Panc1 (cell line): Measurements from ENCODE around the gene CLDN7. TPM values are rescaled to one million over a fixed set of nuclear protein-coding genes. Genes with fewer than 3 reads are reported as not detected.

Source experiments
- ATAC-seq: fragments of 200-7000 bp; cut with Tn5 transposase; 2 replicates; pipeline ENCODE4 v1.9.1; 2020; ENCODE audit warnings: mild to moderate bottlenecking, moderate library complexity
- Bru-seq: library from RNA; stranded (reverse); fragments of 400-500 nt; gene quantifications from one replicate; lab custom pipeline; 2021; lab: Mats Ljungman, UMichigan
- BruChase-seq, 2 experiments: library from RNA; stranded (reverse); fragments of 400-500 nt; gene quantifications; one replicate each; lab custom pipeline; 2021; lab: Mats Ljungman, UMichigan
- BruUV-seq: library from RNA; stranded (reverse); fragments of 400-500 nt; replicated peaks from 2 replicates; lab custom pipeline; 2021; lab: Mats Ljungman, UMichigan
- CTCF ChIA-PET: fragments of 300-600 bp; sonication (Branson Sonifier 250); formaldehyde crosslinking; loops from one replicate; lab custom pipeline; 2022; ENCODE audit warnings: antibody characterized with exemption; lab: Charles Lee
- POLR2A ChIA-PET: fragments of 300-600 bp; sonication (Branson Sonifier 250); formaldehyde crosslinking; loops from one replicate; lab custom pipeline; 2022; ENCODE audit warnings: antibody characterized with exemption; lab: Charles Lee
- DNase-seq: peaks from one replicate; pipeline ENCODE4 v3.0.0-alpha.2; 2010; ENCODE audit warnings: low read depth, low spot score
- H3K27ac ChIP-seq: 2 replicates; pipeline ENCODE4 v1.5.1; 2011; ENCODE audit warnings: mild to moderate bottlenecking, low read length, inconsistent platforms
- H3K27me3 ChIP-seq: fragments of 200-500 bp; sonication (Bioruptor generic); 2 replicates; pipeline ENCODE4 v1.6.0; 2014; ENCODE audit warnings: low read length, inconsistent platforms; ENCODE audit not compliant: control insufficient read depth, insufficient read depth
- H3K36me3 ChIP-seq: fragments of 200-500 bp; sonication (Bioruptor generic); 2 replicates; pipeline ENCODE4 v1.5.1; 2014; ENCODE audit warnings: inconsistent platforms, mild to moderate bottlenecking, low read length, moderate library complexity; ENCODE audit not compliant: control insufficient read depth, insufficient read depth
- H3K4me1 ChIP-seq: 2 replicates; pipeline ENCODE4 v1.5.1; 2011; ENCODE audit warnings: inconsistent platforms, mild to moderate bottlenecking, low read length, moderate library complexity; ENCODE audit not compliant: control insufficient read depth, insufficient read depth
- H3K4me3 ChIP-seq, 2 experiments: 2 replicates each; pipeline ENCODE4 v1.5.1; 2011 to 2012; ENCODE audit warnings: low read depth in 2 of 2, low read length in 2 of 2, mild to moderate bottlenecking in 2 of 2, inconsistent platforms in 1 of 2, moderate library complexity in 1 of 2
- H3K9me3 ChIP-seq: fragments of 200-500 bp; sonication (Bioruptor generic); 2 replicates; pipeline ENCODE4 v1.5.1; 2014; ENCODE audit warnings: low read depth, mild to moderate bottlenecking, inconsistent platforms, low read length, moderate library complexity; ENCODE audit not compliant: control insufficient read depth, insufficient read depth
- POLR2AphosphoS5 ChIP-seq: IDR thresholded peaks from 2 replicates; pipeline ENCODE4 v1.6.1; 2012; ENCODE audit warnings: mild to moderate bottlenecking, low read depth, low read length, moderate library complexity
- SIN3A ChIP-seq: IDR thresholded peaks from 2 replicates; pipeline ENCODE4 v1.6.1; 2012; ENCODE audit warnings: low read depth, mild to moderate bottlenecking, low read length, moderate library complexity, borderline replicate concordance; ENCODE audit not compliant: insufficient read depth
- TCF7L2 ChIP-seq: IDR thresholded peaks from 2 replicates; pipeline ENCODE4 v1.6.1; 2011; ENCODE audit warnings: mild to moderate bottlenecking, low read depth, low read length, inconsistent platforms
- in situ Hi-C: cut with HindIII; loops from 2 replicates; pipeline ENCODE4 v1.10.0; 2016; ENCODE audit warnings: low sequenced_read_pairs, low pct_unique_long_range_greater_than_20kb
- intact Hi-C: fragments of 100-400 bp; cut with micrococcal nuclease; formaldehyde crosslinking; loops from one replicate; pipeline ENCODE4 v1.10.0; 2022; ENCODE audit not compliant: unreplicated experiment
- long read RNA-seq: library from polyadenylated mRNA; unstranded; transcript quantifications from one replicate; pipeline ENCODE4 v2.0.0, GENCODE V29; 2021; ENCODE audit not compliant: unreplicated experiment
- polyA plus RNA-seq: library from polyadenylated mRNA; unstranded; fragments of >200 nt; gene quantifications from one replicate; pipeline ENCODE4 v1.2.1, GENCODE V29; 2012; ENCODE audit warnings: missing spikeins; ENCODE audit not compliant: insufficient read length
- total RNA-seq: library from RNA; stranded (reverse); gene quantifications from one replicate; pipeline ENCODE4 v1.2.1, GENCODE V29; 2021; ENCODE audit not compliant: unreplicated experiment
- TF ChIP-seq, protein P1 (sequence below): fragments of 450-650 bp; IDR thresholded peaks from 2 replicates; pipeline ENCODE4 v1.5.1; 2017; ENCODE audit warnings: mild to moderate bottlenecking
- TF ChIP-seq, protein P2 (sequence below), 2 experiments: IDR thresholded peaks; 2 replicates each; pipeline ENCODE4 v1.6.1; 2011 to 2012; ENCODE audit warnings: low read depth in 2 of 2, control low read depth in 1 of 2, low read length in 1 of 2, mild to moderate bottlenecking in 1 of 2, moderate library complexity in 1 of 2; ENCODE audit not compliant: insufficient read depth in 1 of 2

The CLDN7 gene, protein sequence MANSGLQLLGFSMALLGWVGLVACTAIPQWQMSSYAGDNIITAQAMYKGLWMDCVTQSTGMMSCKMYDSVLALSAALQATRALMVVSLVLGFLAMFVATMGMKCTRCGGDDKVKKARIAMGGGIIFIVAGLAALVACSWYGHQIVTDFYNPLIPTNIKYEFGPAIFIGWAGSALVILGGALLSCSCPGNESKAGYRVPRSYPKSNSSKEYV
- total RNA-seq = 43.1 TPM
- polyA plus RNA-seq = 75.3 TPM
- Bru-seq, nascent RNA = percentile 67 among the genes with signal in this experiment
- BruChase-seq, experiment 1, labeled RNA remaining after a 2-hour chase = percentile 80 among the genes with signal in this experiment
- BruChase-seq, experiment 2, labeled RNA remaining after a 6-hour chase = percentile 86 among the genes with signal in this experiment
- long read RNA-seq, transcript CLDN7-207 (3 exons, 485 nt) = minor isoform, 7 of 39 reads
- long read RNA-seq, transcript CLDN7-202 (5 exons, 1,228 nt) = minor isoform, 7 of 39 reads
- long read RNA-seq, transcript CLDN7-201 (4 exons, 1,542 nt) = major isoform, 13 of 39 reads
- long read RNA-seq, partial matches to known transcripts = 1 of 39 reads
- long read RNA-seq, other reads (novel, unspliced or antisense) = 9 of 39 reads

DNA sequence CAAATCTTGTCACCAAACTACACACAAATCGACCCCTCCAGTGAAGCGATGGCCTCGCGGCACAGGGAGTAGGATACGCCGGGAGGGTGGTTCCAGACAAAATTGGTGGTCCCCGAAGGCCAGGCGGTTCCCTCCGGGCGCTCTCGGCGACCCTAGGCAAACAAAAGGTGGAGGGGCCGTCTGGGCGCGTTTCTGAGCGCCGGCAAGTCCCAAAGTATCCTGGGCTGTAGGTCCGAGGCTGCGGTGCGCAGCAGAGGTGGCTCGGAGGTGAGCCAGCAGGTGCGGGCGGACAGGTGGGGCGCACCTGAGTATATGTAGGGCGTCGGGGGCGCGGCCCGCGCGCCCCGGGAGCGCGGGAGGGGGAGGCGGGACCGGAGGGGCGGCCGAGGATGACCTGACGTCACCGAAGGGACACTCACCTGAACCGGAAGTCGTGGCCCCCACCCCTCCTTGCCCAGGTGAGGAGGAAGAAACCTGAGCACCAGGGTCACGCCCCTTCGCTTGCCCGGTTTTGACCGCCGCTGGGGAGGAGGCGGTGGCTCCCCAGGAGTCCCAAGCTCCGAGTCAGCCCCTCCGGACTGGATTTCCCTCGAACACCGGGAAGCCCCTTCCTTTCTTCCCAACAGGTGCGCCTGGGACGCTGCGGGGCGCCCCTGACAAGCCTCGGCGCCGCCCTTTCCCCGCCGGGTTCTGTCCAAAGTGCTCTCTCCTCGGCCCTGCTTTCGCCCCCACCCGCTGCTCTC, at the start of gene CLDN7:
Gene CLDN7 (minus strand): TSS at position 287 of the 743 bp plus-strand sequence. CDS start 435 bp downstream, outside the sequence.
- POLR2A ChIA-PET = interaction anchor here (0.7 kb wide), 1 partner anchor 29 kb away, joined by 11 read pairs; no protein-coding TSS in a partner anchor
- Histone ChIP-seq H3K4me1 (peaks cover 22% of the 10 kb centered on the region), H3K36me3 (peaks cover 3% of the 10 kb centered on the region), H3K4me3 (peak within 1 kb of the TSS; percentile 50 to 65), H3K9me3 (no peaks in the 10 kb centered on the region), H3K27me3 (no peaks in the 10 kb centered on the region), H3K27ac (peak within 1 kb of the TSS; percentile 81)
- TF ChIP-seq SIN3A (no peak), TCF7L2 (no peak), POLR2AphosphoS5 (no peak)
- TF ChIP-seq, protein P1, sequence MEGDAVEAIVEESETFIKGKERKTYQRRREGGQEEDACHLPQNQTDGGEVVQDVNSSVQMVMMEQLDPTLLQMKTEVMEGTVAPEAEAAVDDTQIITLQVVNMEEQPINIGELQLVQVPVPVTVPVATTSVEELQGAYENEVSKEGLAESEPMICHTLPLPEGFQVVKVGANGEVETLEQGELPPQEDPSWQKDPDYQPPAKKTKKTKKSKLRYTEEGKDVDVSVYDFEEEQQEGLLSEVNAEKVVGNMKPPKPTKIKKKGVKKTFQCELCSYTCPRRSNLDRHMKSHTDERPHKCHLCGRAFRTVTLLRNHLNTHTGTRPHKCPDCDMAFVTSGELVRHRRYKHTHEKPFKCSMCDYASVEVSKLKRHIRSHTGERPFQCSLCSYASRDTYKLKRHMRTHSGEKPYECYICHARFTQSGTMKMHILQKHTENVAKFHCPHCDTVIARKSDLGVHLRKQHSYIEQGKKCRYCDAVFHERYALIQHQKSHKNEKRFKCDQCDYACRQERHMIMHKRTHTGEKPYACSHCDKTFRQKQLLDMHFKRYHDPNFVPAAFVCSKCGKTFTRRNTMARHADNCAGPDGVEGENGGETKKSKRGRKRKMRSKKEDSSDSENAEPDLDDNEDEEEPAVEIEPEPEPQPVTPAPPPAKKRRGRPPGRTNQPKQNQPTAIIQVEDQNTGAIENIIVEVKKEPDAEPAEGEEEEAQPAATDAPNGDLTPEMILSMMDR = no peak
- TF ChIP-seq, protein P2, sequence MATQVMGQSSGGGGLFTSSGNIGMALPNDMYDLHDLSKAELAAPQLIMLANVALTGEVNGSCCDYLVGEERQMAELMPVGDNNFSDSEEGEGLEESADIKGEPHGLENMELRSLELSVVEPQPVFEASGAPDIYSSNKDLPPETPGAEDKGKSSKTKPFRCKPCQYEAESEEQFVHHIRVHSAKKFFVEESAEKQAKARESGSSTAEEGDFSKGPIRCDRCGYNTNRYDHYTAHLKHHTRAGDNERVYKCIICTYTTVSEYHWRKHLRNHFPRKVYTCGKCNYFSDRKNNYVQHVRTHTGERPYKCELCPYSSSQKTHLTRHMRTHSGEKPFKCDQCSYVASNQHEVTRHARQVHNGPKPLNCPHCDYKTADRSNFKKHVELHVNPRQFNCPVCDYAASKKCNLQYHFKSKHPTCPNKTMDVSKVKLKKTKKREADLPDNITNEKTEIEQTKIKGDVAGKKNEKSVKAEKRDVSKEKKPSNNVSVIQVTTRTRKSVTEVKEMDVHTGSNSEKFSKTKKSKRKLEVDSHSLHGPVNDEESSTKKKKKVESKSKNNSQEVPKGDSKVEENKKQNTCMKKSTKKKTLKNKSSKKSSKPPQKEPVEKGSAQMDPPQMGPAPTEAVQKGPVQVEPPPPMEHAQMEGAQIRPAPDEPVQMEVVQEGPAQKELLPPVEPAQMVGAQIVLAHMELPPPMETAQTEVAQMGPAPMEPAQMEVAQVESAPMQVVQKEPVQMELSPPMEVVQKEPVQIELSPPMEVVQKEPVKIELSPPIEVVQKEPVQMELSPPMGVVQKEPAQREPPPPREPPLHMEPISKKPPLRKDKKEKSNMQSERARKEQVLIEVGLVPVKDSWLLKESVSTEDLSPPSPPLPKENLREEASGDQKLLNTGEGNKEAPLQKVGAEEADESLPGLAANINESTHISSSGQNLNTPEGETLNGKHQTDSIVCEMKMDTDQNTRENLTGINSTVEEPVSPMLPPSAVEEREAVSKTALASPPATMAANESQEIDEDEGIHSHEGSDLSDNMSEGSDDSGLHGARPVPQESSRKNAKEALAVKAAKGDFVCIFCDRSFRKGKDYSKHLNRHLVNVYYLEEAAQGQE (IDR thresholded peaks at IDR 0.05; ENCODE audit: insufficient read depth in 1 of 2, low read depth in 2 of 2, low read length in 1 of 2) = no peak
- BruUV-seq = TSS peak; percentile 90
- ATAC-seq = no peak
- intact Hi-C loops = no loop called here
- in situ Hi-C loops = no loop called here
- CTCF ChIA-PET = no interaction called here
- no peak for DNase-seq

DNA sequence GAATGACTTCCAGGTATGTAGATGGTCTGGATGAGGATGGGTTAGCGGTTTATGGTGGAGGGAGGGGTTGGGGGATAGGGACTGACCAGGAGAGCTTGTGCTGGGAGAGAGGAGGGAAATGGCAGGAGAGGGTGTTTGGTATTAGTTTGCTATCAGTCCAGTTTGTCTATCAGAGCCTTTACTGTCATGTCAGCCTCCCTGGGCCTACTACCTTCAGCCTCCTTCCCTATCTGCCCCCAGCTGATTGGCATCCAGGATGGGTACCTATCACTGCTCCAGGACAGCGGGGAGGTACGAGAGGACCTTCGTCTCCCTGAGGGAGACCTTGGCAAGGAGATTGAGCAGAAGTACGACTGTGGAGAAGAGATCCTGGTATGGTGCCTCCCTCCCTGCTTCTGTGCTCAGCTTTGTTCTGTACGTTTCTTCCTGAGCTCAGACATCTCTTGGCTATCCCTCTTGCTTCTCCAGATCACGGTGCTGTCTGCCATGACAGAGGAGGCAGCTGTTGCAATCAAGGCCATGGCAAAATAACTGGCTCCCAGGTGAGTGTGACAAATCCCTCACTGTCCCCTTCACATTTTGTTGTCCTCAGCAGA, 48.9 kb upstream of the CLDN7 start:
- H3K27ac ChIP-seq = peak overlapping the region; percentile 11; the same call in 1 of the 2 replicates
- TF ChIP-seq SIN3A = no peak
- TF ChIP-seq, protein P1 = no peak
- BruUV-seq = no TSS peak
- H3K4me1 ChIP-seq = peaks cover 42% of the 10 kb centered on the region
- CTCF ChIA-PET = no interaction called here
- DNase-seq (no peak), ATAC-seq (no peak)
- no peaks in the 10 kb centered on the region for H3K9me3 ChIP-seq
- intact Hi-C loops (no loop called here), in situ Hi-C loops (no loop called here)
- POLR2A ChIA-PET = no interaction called here
- H3K36me3 ChIP-seq = peaks cover 29% of the 10 kb centered on the region
- no peaks in the 10 kb centered on the region for H3K27me3 ChIP-seq
- no peak overlapping the region for H3K4me3 ChIP-seq
